ENCODE results near the gene NFKBIA.
A peak's percentile ranks its signal among the peaks of the same experiment; 100 is the strongest.
"Not testable (repeated sequence)": the region's sequence is repeated elsewhere in the genome, so short reads cannot be mapped to it uniquely, and the experiment has no call there.

Gene NFKBIA

GRCh38 chr14:35407306-35407630 is 2.7 kb upstream of the NFKBIA start:
- FAIRE-seq: no peak

DNA sequence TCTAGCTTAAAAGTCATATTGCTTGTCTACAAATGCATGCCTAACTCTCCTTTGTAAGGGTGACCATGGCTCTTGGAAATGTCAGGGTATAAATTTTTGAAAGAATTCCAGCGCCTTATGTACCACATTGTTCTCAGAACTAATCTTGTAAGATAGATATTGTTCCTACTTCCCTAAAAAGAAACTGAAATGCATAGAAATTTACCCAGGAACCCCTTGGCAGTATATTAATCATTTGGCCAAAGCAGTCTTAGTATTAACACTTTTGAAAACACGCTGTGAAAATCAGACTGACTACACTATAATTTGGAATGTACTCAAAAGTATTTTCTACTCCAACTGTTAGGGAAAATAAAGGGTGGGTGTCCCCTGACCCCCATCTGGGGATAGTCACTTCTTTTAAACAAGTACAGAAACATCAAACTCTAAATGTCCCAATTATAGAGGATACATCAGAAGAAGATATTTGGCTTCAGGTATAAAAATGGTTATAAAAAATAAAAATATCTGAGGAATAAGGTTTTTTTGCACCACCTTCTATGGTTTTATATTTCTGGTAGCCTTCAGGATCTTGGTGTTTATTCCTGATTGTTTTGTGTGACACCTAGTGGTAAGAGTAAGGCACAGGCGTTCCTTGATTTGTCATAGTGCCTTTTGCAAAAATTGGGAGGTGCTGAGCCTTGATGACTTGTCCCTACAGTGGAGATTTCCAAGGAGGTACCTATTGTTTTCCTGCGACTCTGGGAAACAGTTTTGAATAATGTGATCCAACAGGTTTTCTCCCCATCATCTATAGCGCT is 2.2 kb upstream of the NFKBIA start:
- FAIRE-seq: peak; percentile 96

- FAIRE-seq: no peak
Measured at GRCh38 chr14:35406090-35406489, 1.5 kb upstream of the NFKBIA start.

DNA sequence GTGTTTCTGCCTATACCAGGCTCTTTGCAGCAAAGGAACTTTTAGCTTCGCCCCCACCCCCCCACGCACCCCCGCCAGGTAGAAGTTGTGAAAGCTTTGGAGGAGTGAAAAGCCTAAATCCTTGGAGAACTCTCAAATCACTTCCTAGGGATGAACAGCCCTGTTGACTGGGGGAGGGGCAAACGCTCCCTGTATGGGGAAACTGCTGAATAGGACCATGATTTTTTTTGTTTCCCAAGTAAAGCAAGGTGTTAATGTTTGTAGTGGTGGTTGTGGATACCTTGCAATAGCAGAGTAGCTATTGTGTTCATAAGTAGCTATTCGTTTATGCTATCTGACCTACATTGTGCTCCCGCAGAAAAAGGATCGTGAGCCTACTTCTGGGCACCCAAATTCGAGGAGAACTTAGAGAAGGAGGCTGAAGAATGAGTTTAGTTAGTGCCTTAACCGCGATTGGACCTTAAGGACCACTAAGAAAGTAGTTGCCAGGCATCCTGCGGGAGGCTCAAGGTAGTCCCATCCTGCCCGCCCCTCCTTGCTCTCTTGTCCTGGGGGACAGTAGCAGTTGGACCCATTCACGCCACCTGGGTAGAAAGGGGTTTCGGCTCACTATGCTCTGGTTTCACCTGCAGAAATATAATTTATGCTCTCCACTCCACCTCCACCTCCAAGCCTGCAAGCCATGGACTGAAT is 901 bp upstream of the NFKBIA start:
- no peak for FAIRE-seq

- FAIRE-seq: no peak
Measured at GRCh38 chr14:35403603-35404448, 723 bp downstream of the NFKBIA start.

- FAIRE-seq: no peak
Measured at GRCh38 chr14:35403114-35403602, 1.4 kb downstream of the NFKBIA start.

DNA sequence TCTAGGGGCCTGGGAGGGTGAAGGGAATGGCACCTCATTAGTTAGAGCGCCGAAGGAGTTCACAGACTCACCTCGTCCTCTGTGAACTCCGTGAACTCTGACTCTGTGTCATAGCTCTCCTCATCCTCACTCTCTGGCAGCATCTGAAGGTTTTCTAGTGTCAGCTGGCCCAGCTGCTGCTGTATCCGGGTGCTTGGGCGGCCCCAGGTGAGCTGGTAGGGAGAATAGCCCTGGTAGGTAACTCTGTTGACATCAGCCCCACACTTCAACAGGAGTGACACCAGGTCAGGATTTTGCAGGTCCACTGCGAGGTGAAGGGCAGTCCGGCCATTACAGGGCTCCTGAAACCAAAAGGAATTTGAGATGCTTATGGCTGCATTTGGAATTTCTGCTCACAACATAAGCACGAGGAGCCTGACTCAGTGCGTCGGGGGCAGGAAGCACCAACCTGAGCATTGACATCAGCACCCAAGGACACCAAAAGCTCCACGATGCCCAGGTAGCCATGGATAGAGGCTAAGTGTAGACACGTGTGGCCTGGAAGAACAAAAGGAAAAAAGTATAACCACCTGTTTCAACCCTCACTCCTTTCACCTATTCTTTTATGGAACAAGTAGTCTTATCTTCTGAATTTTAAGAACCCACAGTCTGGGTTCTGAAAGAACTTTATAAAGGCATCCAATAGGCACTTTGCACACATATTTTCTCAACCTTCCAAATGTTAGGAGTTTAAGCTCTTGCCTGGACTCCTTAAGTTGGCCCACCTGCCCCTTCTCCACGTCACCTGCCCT is 2.0 kb downstream of the NFKBIA start:
- FAIRE-seq: no peak

DNA sequence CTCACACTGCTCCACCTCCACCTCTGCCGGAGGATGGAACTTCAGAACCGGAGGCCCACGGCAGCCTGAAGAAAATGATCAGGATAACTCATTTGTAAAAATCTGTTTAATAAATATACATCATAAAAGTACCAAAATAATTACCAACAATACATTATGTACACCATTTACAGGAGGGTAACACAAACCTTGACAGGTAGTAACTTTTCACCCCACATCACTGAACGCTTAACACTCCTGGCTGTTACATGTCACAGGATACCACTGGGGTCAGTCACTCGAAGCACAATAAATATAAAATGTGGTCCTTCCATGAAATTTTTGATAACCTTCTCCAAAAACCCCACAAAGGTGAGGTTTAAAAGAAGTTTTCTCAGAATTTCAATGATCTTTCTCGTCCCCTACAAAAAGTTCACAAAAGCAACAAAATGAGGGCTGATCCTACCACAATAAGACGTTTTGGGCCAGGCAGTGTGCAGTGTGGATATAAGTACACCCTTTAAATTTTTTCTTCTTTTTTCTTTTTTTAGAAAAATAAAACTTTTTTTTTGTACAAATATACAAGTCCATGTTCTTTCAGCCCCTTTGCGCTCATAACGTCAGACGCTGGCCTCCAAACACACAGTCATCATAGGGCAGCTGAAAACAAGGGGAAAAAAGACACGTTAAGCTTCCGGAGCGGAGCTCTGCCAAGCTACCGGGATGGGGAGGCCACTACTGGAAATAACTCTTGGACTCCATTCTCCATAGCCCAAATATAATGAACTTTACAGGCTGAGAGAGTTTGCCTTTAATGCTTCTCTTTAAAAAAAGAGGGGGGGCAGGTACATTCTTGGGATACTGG is 2.9 kb downstream of the NFKBIA start:
- no peak for FAIRE-seq

- no peak for FAIRE-seq
Measured at GRCh38 chr14:35400648-35401421, 3.7 kb downstream of the NFKBIA start.

DNA sequence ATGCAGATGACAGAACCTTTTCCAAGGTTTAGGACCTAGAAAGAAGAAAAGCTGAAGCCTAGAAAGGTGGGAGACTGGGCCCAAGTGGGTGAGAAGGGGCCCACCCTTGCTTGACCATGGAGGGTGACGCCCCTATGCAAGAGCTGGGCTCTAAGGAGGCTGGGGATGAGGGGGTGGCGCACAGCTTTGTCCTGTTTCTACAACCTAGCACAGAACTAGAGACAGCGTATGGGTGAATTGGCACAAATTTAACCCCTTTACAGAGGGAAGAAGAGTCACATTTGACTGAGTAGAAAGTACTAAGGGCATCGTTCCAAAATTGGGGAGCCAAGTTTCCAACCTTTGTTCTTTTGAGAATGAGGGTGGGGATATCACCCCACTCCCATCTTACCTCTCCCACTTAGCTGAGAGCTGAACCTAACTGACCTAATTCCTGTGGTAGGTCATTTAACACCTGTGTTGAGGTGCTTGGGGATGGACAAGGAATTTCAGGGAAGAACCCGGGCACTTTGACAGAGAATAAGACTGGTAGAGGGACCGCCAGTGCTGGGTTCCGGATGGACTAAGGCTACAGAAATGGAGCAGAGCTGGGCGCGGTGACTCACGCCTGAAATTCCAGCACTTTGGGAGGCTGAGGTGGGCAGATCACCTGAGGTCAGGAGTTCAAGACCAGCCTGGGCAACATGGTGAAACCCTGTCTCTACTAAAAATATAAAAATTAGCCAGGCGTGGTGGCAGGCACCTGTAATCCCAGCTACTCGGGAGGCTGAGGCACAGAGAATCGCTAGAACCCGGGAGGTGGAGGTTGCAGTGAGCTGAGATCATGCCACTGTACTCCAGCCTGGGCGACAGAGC is 5.2 kb downstream of the NFKBIA start:
- FAIRE-seq: no peak

DNA sequence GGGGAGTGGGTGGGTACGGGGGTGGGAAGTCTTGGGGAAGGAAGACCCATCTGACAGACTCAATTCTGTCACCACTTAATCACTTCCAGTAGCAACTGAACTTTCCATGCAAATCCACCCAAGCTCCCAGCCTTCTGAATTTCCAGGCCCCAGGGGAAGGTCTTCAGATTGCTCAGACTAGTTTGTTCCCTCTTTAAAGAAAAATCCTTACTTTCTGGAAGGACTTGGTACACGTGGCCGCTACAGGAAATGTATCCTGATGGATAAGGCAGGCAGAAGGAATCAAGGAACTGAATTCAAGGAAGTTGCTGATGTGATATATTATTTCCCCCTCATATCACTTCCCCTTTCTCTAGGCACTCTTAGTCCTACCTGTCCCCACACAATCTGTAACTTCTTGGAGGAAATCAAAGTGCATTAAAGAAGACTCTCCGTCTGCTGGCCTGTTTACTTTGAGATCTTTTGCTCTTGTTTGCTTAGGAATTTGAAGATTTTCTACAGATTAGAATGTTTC is 6.4 kb downstream of the NFKBIA start:
- FAIRE-seq: peak; percentile 55

DNA sequence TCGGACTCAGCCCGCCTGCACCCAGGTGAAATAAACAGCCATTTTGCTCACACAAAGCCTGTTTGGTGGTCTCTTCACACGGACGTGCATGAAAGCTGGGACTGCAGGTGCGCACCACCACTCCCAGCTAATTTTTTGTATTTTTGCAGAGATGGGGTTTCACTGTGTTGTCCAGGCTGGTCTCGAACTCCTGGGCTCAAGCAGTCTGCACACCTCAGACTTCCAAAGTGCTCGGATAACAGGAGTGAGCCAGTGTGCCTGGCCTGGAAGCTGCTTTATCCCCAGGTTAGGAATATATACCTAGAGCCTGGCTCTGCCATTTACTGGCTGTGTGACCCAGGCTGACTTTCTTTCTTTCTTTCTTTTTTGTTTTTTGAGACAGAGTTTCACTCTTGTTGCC is 7.9 kb downstream of the NFKBIA start:
- FAIRE-seq: not testable (repeated sequence)

DNA sequence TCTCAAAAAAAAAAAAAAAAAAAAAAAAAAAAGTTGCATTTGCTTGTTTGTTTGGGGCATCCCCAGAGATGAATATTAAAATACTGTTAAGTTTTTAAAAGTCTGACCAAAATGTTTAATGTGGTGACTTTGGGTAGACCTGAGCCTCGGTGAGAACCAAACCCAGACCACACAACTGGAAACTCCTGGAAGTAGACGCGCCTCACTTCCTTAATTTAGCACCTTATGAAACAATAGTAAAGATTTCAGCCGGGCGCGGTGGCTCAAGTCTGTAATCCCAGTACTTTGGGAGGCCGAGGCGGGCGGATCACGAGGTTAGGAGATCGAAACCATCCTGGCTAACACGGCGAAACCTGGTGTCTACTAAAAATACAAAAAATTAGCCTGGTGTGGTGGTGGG is 9.3 kb downstream of the NFKBIA start:
- no peak for FAIRE-seq

- no peak for FAIRE-seq
Measured at GRCh38 chr14:35394326-35395013, 10.1 kb downstream of the NFKBIA start.

GRCh38 chr14:35393826-35394225 is 10.7 kb downstream of the NFKBIA start:
- FAIRE-seq: no peak

DNA sequence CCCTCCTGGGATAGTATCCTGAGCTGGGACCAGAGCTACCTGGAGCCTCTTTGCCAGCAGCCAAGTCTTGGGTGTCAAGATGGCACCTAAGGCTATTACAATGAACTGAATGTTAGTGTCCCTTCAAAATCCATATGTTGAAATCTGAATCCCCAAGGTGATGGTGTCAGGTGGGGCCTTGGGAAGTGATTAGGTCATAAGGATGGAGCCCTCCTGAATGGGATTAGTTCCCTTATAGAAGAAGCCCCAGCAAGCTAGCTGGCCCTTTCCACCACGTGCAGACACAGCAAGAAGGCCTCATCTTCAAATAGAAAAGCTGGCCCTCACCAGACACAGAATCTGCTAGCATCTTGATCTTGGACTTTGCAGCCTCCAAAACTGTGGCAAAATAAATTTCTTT is 12.4 kb downstream of the NFKBIA start:
- FAIRE-seq: no peak

GRCh38 chr14:35391388-35391710 is 13.2 kb downstream of the NFKBIA start:
- FAIRE-seq: no peak

GRCh38 chr14:35390577-35391387 is 13.8 kb downstream of the NFKBIA start:
- no peak for FAIRE-seq

All from G401.6 (cell line).